Neuronal stem cell (in vitro differentiated cells): ENCODE data around the gene AMDHD2.

Source experiments
- DNase-seq: peaks from one replicate; pipeline ENCODE4 v3.0.0-alpha.2; 2013; ENCODE audit warnings: low spot score
- H2AFZ ChIP-seq: one replicate; pipeline ENCODE4 v1.6.1; 2013; ENCODE audit warnings: mild to moderate bottlenecking, low read length, inconsistent platforms
- H2AK5ac ChIP-seq: 2 replicates; pipeline ENCODE4 v1.6.1; 2013; ENCODE audit warnings: low read depth, mild to moderate bottlenecking, inconsistent platforms, low read length, moderate library complexity, mixed read lengths
- H2BK120ac ChIP-seq: 2 replicates; pipeline ENCODE4 v1.6.1; 2013; ENCODE audit warnings: low read depth, mild to moderate bottlenecking, inconsistent platforms, low read length, moderate library complexity, mixed read lengths
- H2BK12ac ChIP-seq: one replicate; pipeline ENCODE4 v1.6.1; 2013; ENCODE audit warnings: low read length, inconsistent platforms
- H2BK15ac ChIP-seq: 2 replicates; pipeline ENCODE4 v1.6.1; 2013; ENCODE audit warnings: mild to moderate bottlenecking, low read length, inconsistent platforms, mixed read lengths
- H2BK5ac ChIP-seq: one replicate; pipeline ENCODE4 v1.6.1; 2013; ENCODE audit warnings: inconsistent platforms, mild to moderate bottlenecking, low read length, moderate library complexity
- H3K14ac ChIP-seq: one replicate; pipeline ENCODE4 v1.6.1; 2013; ENCODE audit warnings: low read length, inconsistent platforms
- H3K18ac ChIP-seq: 2 replicates; pipeline ENCODE4 v1.6.1; 2013; ENCODE audit warnings: low read length, inconsistent platforms
- H3K23ac ChIP-seq: 2 replicates; pipeline ENCODE4 v1.6.1; 2013; ENCODE audit warnings: low read depth, mild to moderate bottlenecking, mixed read lengths, low read length, inconsistent platforms; ENCODE audit not compliant: poor library complexity
- H3K27ac ChIP-seq: replicated peaks from 3 replicates; pipeline ENCODE4 v1.5.1; 2013; ENCODE audit warnings: low read length, inconsistent platforms
- H3K27me3 ChIP-seq, 3 experiments: 2 replicates each; pipeline ENCODE4 v1.6.1; 2013; ENCODE audit warnings: low read length in 3 of 3, mild to moderate bottlenecking in 2 of 3, inconsistent platforms in 1 of 3, low read depth in 1 of 3, mixed read lengths in 1 of 3, moderate library complexity in 1 of 3; ENCODE audit not compliant: control insufficient read depth in 3 of 3, insufficient read depth in 3 of 3
- H3K36me3 ChIP-seq, 2 donors: replicated peaks in 1 of 2; 2 replicates each; pipeline ENCODE4 v1.6.1; 2013; ENCODE audit warnings: low read length in 2 of 2; ENCODE audit not compliant: control insufficient read depth in 2 of 2, insufficient read depth in 2 of 2
- H3K4ac ChIP-seq: 2 replicates; pipeline ENCODE4 v1.6.1; 2013; ENCODE audit warnings: inconsistent platforms, mild to moderate bottlenecking, low read length, moderate library complexity
- H3K4me1 ChIP-seq, 2 donors: 1 replicate in 1 of 2; 2 replicates in 1 of 2; pipeline ENCODE4 v1.6.1; 2013; ENCODE audit warnings: low read length in 2 of 2, low read depth in 1 of 2; ENCODE audit not compliant: control insufficient read depth in 2 of 2, insufficient read depth in 1 of 2
- H3K4me2 ChIP-seq: one replicate; pipeline ENCODE4 v1.6.1; 2013; ENCODE audit warnings: mild to moderate bottlenecking, low read length, inconsistent platforms; ENCODE audit not compliant: insufficient read depth, poor library complexity, severe bottlenecking
- H3K4me3 ChIP-seq, 2 donors: 2 replicates each; pipeline ENCODE4 v1.5.1; 2013; ENCODE audit warnings: low read length in 2 of 2, mild to moderate bottlenecking in 2 of 2, inconsistent platforms in 1 of 2, moderate library complexity in 1 of 2
- H3K79me1 ChIP-seq: one replicate; pipeline ENCODE4 v1.6.1; 2013; ENCODE audit warnings: low read depth, mild to moderate bottlenecking, inconsistent platforms, low read length, moderate library complexity
- H3K9ac ChIP-seq: one replicate; pipeline ENCODE4 v1.6.1; 2013; ENCODE audit warnings: mild to moderate bottlenecking, low read depth, low read length, inconsistent platforms; ENCODE audit not compliant: poor library complexity
- H3K9me3 ChIP-seq, 2 donors: replicated peaks in 1 of 2; 2 replicates each; pipeline versions ENCODE3 to v1.6.1; 2013; ENCODE audit warnings: low read length in 2 of 2, mild to moderate bottlenecking in 2 of 2, inconsistent platforms in 1 of 2, low read depth in 1 of 2, mixed read lengths in 1 of 2, moderate library complexity in 1 of 2; ENCODE audit not compliant: control insufficient read depth in 2 of 2, insufficient read depth in 1 of 2
- H4K8ac ChIP-seq: one replicate; pipeline ENCODE4 v1.6.1; 2013; ENCODE audit warnings: low read depth, mild to moderate bottlenecking, inconsistent platforms, low read length, moderate library complexity
- H4K91ac ChIP-seq: one replicate; pipeline ENCODE4 v1.6.1; 2013; ENCODE audit warnings: low read length, low read depth, mild to moderate bottlenecking, inconsistent platforms; ENCODE audit not compliant: poor library complexity
- WGBS, 2 donors: extraction: QIAGEN DNeasy Blood & Tissue Kit; methylation state at CpG; one replicate each; pipeline ENCODE4 v1.1.7; 2013; ENCODE audit warnings: missing lambda C conversion rate in 2 of 2, mixed read lengths in 1 of 2; ENCODE audit not compliant: insufficient read length in 2 of 2, insufficient replicate concordance in 1 of 2; ENCODE audit errors: extremely low coverage in 2 of 2; 5-methylcytosine and 5-hydroxymethylcytosine counted together

AMDHD2 gene

GRCh38 chr16:2519711-2520080 is 475 bp upstream of the AMDHD2 start:
- no peak overlapping the region for H2BK12ac ChIP-seq
- H3K18ac ChIP-seq: no peak overlapping the region
- no peak overlapping the region for H2BK120ac ChIP-seq
- no peak overlapping the region for H4K8ac ChIP-seq
- H3K4me2 ChIP-seq: peak overlapping the region; percentile 86
- no peak overlapping the region for H3K23ac ChIP-seq
- H2AK5ac ChIP-seq: no peak overlapping the region
- H3K4me3 ChIP-seq: peak overlapping the region in 1 of 2 donors; percentile 67
- peaks cover 14 to 16% of the 10 kb centered on the region in 2 donors for H3K4me1 ChIP-seq
- peak overlapping the region; percentile 86 for H2AFZ ChIP-seq
- no peak overlapping the region for H3K27ac ChIP-seq
- H3K9ac ChIP-seq: no peak overlapping the region
- peak overlapping the region; percentile 66 for H2BK5ac ChIP-seq
- no peaks in the 10 kb centered on the region for H3K9me3 ChIP-seq
- peaks cover 39% of the 10 kb centered on the region for H3K79me1 ChIP-seq
- peaks cover 15 to 51% of the 10 kb centered on the region in 2 donors for H3K36me3 ChIP-seq
- no CpG with 5 or more reads among the region's 22 CpGs for WGBS, 2 donors
- no peaks in the 10 kb centered on the region for H3K27me3 ChIP-seq
- H2BK15ac ChIP-seq: no peak overlapping the region
- no peak overlapping the region for H3K14ac ChIP-seq
- no peak overlapping the region for H3K4ac ChIP-seq
- DNase-seq: no peak
- H4K91ac ChIP-seq: no peak overlapping the region

- Histone ChIP-seq H4K91ac (no peak overlapping the region), H3K23ac (peak overlapping the region; percentile 80), H3K27ac (no peak overlapping the region), H3K9ac (peak overlapping the region; percentile 94), H3K14ac (peak overlapping the region; percentile 38), H3K4me1 (peaks cover 3 to 7% of the 10 kb centered on the region in 2 donors), H3K79me1 (peaks cover 31% of the 10 kb centered on the region), H3K36me3 (peaks cover 15 to 51% of the 10 kb centered on the region in 2 donors), H3K27me3 (no peaks in the 10 kb centered on the region), H3K9me3 (no peaks in the 10 kb centered on the region), H2BK15ac (no peak overlapping the region), H3K4ac (no peak overlapping the region), H3K18ac (no peak overlapping the region), H3K4me3 (peak overlapping the region; percentile 67 to 78), H2BK120ac (no peak overlapping the region), H2BK5ac (no peak overlapping the region), H2AFZ (peak overlapping the region; percentile 45), H2BK12ac (no peak overlapping the region), H3K4me2 (peak overlapping the region; percentile 86), H2AK5ac (peak overlapping the region; percentile 63), H4K8ac (peak overlapping the region; percentile 65)
- no peak for DNase-seq
- no CpG with 5 or more reads among the region's 41 CpGs for WGBS, 2 donors
These were observed 787 bp downstream of the AMDHD2 start for GRCh38 chr16:2520784-2521531.

- no peaks in the 10 kb centered on the region for H3K27me3 ChIP-seq
- no peak overlapping the region for H3K18ac ChIP-seq
- no peak overlapping the region for H4K8ac ChIP-seq
- H3K9me3 ChIP-seq: no peaks in the 10 kb centered on the region
- H2BK12ac ChIP-seq: no peak overlapping the region
- no peak for DNase-seq
- no peak overlapping the region for H4K91ac ChIP-seq
- H3K4me1 ChIP-seq: peaks cover 0 to 7% of the 10 kb centered on the region in 2 donors
- no peak overlapping the region for H3K4me3 ChIP-seq
- no peak overlapping the region for H3K27ac ChIP-seq
- H3K14ac ChIP-seq: no peak overlapping the region
- no peak overlapping the region for H3K9ac ChIP-seq
- no peak overlapping the region for H2AK5ac ChIP-seq
- H3K36me3 ChIP-seq: peaks cover 21 to 56% of the 10 kb centered on the region in 2 donors
- H2AFZ ChIP-seq: no peak overlapping the region
- no peak overlapping the region for H3K4me2 ChIP-seq
- peaks cover 17% of the 10 kb centered on the region for H3K79me1 ChIP-seq
- no peak overlapping the region for H3K4ac ChIP-seq
- no peak overlapping the region for H2BK120ac ChIP-seq
- no peak overlapping the region for H2BK15ac ChIP-seq
- WGBS, 2 donors: no CpG with 5 or more reads among the region's 6 CpGs
- peak overlapping the region; percentile 6 for H3K23ac ChIP-seq
- H2BK5ac ChIP-seq: no peak overlapping the region
These were observed 3.6 kb downstream of the AMDHD2 start for GRCh38 chr16:2523801-2524231.

- no peak overlapping the region for H3K14ac ChIP-seq
- H2BK15ac ChIP-seq: no peak overlapping the region
- H3K9me3 ChIP-seq: no peaks in the 10 kb centered on the region
- H4K8ac ChIP-seq: no peak overlapping the region
- no peak for DNase-seq
- peak overlapping the region; percentile 6 for H3K23ac ChIP-seq
- no peak overlapping the region for H2BK5ac ChIP-seq
- H3K4ac ChIP-seq: no peak overlapping the region
- peaks cover 16 to 55% of the 10 kb centered on the region in 2 donors for H3K36me3 ChIP-seq
- no peak overlapping the region for H2AFZ ChIP-seq
- H4K91ac ChIP-seq: no peak overlapping the region
- no peak overlapping the region for H2AK5ac ChIP-seq
- peaks cover 17% of the 10 kb centered on the region for H3K79me1 ChIP-seq
- peaks cover 0 to 7% of the 10 kb centered on the region in 2 donors for H3K4me1 ChIP-seq
- WGBS, 2 donors: no CpG with 5 or more reads among the region's 9 CpGs
- no peak overlapping the region for H3K27ac ChIP-seq
- H2BK120ac ChIP-seq: no peak overlapping the region
- no peak overlapping the region for H3K18ac ChIP-seq
- no peak overlapping the region for H3K9ac ChIP-seq
- H3K4me3 ChIP-seq: peak overlapping the region in 1 of 2 donors; percentile 22
- H2BK12ac ChIP-seq: no peak overlapping the region
- H3K4me2 ChIP-seq: no peak overlapping the region
- no peaks in the 10 kb centered on the region for H3K27me3 ChIP-seq
These were observed 4.3 kb downstream of the AMDHD2 start for GRCh38 chr16:2524339-2524938.
